IPS-18a (cell line): ENCODE measurements around the gene MRPS10.

Source experiments
- H3K27ac ChIP-seq: one replicate; pipeline ENCODE4 v1.5.1; 2013; ENCODE audit warnings: low read length
- H3K27me3 ChIP-seq: one replicate; pipeline ENCODE4 v1.6.1; 2013; ENCODE audit warnings: mild to moderate bottlenecking, low read length; ENCODE audit not compliant: control insufficient read depth, insufficient read depth
- H3K36me3 ChIP-seq: one replicate; pipeline ENCODE4 v1.6.1; 2013; ENCODE audit warnings: low read depth, low read length; ENCODE audit not compliant: control insufficient read depth
- H3K4me1 ChIP-seq: one replicate; pipeline ENCODE4 v1.6.1; 2013; ENCODE audit warnings: low read depth, low read length; ENCODE audit not compliant: control insufficient read depth
- H3K4me3 ChIP-seq: one replicate; pipeline ENCODE4 v1.5.1; 2013; ENCODE audit warnings: low read length
- H3K9ac ChIP-seq: one replicate; pipeline ENCODE4 v1.6.1; 2013; ENCODE audit warnings: mild to moderate bottlenecking, low read length, moderate library complexity
- H3K9me3 ChIP-seq: one replicate; pipeline ENCODE4 v1.6.1; 2013; ENCODE audit warnings: low read depth, low read length; ENCODE audit not compliant: control insufficient read depth

Gene MRPS10

DNA sequence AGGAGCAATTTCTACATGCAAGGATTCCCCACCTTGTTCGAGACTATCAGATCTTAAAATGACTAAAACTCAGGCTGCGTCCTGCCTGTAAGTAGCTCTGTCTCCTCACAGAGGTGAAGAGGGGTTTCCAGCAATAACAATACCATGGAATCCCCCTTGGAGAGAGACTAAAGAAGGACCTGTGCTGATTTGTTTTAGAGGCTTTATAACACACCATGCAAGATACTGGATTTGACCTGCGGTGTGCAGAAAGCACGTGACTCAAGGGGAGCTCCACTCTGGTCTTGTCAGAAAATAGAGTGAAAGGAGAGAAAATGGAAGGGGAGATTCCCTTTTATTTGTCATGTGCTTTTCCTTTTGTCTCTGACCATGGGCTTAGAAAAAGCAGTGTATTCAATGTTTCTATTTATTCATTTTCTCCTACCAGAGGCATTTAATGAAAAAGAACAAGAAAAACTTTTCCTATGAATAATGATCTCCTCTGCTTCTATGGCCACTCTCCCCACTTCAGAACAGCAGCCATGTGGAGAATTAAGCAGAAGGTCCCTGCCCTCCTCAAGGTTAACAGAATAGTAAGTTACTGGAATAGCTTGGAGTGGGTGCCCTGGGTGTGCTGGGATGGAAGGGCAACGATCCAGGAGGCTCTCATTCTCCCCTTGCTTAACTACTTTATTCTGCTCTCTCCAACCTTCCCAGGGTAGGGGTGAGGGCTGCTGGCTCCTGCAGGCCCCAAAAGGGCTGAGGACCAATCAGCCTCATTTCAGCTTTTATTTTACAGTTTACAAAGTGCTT lies 19.2 kb upstream of the MRPS10 start:
- Histone ChIP-seq H3K4me3 (no peak overlapping the region), H3K27me3 (no peaks in the 10 kb centered on the region), H3K36me3 (peaks cover 14% of the 10 kb centered on the region), H3K9ac (no peak overlapping the region), H3K27ac (no peak overlapping the region), H3K4me1 (no peaks in the 10 kb centered on the region), H3K9me3 (no peaks in the 10 kb centered on the region)

DNA sequence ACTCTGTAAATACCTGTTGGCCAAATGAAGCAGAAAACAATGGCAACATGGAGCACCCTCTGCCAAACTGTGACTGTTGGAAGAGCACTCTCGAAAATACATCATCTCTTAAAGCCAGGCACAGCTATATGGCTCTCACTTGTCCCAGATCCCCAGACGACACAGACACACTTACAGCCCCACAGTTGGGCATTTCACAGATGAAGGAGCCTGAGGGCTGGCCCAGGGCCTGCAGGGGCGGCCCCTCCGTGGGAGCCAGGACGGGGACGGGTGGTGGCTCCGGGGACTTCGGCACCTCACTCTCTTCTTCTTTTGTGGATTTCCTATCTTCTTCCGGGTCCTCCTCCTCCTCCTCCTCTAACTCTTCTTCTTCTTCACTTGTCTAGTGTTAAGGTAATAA lies 18.4 kb upstream of the MRPS10 start:
- H3K27ac ChIP-seq, result no peak overlapping the region
- H3K4me3 ChIP-seq, result no peak overlapping the region
- no peak overlapping the region for H3K9ac ChIP-seq
- no peaks in the 10 kb centered on the region for H3K9me3 ChIP-seq
- H3K4me1 ChIP-seq, result no peaks in the 10 kb centered on the region
- H3K36me3 ChIP-seq, result peaks cover 19% of the 10 kb centered on the region
- no peaks in the 10 kb centered on the region for H3K27me3 ChIP-seq

DNA sequence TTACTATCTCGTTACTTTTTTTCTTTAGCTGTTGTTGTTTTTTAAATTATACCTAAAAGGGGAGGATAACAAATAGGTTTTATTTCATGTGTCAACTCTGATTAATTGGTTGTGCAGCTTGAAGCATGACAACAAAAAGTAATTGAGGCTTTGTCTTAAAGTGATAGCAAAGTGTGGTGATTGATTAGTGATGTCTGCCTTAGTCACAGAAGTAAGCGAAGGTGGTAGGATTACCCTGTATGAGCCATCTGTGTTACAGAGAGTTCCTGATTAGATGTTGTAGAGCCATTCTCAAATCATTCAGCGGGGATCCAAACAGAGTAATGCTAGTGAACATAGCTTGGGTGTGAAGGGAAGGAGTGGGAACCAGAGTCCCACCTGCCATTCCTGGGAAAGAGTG lies 14.4 kb upstream of the MRPS10 start:
- Histone ChIP-seq H3K4me1 (no peaks in the 10 kb centered on the region), H3K27ac (no peak overlapping the region), H3K4me3 (no peak overlapping the region), H3K36me3 (peaks cover 27% of the 10 kb centered on the region), H3K9ac (no peak overlapping the region), H3K27me3 (no peaks in the 10 kb centered on the region), H3K9me3 (no peaks in the 10 kb centered on the region)

DNA sequence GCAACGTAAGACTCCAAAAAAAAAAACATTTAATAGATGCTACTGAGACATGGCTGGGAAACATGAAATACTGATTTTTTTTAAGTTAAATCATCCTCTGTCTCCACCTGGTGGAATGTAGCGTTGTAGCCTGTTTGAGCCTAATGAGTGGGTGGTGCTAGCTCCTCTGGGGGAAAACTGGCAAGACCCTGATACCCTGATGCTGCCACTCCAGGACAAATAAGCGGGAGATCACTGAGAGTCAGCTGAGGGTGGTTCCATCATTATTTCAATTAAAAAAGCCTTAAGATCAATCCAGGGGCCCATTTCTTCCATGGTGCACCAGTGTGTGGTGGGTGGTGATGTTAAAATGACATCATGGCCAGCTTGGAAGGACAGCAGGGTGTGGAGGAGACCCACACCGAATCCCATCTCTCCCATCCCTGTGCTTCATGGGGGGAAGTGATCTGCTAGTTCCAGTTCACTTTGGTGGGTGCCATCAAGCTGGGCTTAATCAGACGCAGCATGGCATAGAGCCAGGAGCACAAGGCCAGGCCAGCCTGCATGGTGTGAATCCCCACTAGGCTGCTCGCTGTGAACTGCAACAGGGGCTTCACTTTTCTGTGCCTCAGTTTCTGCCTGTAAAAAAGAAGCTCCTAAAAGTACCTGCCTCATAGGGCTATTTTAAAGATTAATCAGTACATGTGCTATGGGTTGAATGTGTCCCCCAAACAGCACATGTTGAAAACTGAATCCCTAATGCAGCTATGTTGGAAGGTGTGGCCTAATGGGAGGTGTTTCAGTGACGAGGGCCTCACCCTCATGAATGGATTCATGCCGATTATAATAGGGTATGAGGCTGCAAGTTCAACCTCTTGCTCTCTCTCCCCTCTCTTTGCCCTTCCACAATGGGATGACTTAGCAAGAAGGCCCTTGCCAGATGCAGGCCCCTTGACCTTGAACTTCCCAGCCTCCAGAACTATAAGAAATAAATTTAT lies 13.0 kb upstream of the MRPS10 start:
- H3K4me1 ChIP-seq, result no peaks in the 10 kb centered on the region
- no peak overlapping the region for H3K27ac ChIP-seq
- H3K4me3 ChIP-seq, result no peak overlapping the region
- H3K36me3 ChIP-seq, result peaks cover 24% of the 10 kb centered on the region
- no peaks in the 10 kb centered on the region for H3K27me3 ChIP-seq
- no peaks in the 10 kb centered on the region for H3K9me3 ChIP-seq
- no peak overlapping the region for H3K9ac ChIP-seq

DNA sequence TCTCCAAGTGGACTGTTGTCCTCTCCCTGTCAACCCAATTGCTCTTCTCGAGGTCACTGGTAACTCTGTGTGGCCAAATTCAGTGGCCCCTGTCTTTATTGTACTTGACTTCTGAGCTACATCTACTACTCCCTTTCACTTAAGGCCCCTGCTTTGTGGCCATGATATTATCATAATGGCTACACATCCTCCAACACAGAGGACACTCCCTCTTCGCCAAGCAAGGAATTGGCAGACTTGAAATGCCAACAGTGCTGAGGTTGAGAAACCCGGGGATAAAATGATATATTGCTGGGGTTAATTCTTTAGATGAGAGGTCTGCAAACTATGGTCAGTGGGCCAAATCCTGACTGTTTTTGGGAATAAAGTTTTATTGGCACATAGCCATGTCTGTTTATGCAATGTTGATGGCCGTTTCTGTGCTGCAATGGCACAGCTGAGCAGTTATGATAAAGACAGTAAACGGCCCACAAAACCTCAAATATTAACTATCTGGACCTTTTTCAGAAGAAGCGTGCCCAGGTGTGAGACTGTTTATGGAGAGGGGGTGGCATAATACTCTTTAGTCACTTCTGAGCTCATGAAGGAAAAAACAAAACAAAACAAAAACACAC lies 12.0 kb upstream of the MRPS10 start:
- Histone ChIP-seq H3K9ac (no peak overlapping the region), H3K36me3 (peaks cover 20% of the 10 kb centered on the region), H3K27ac (no peak overlapping the region), H3K9me3 (no peaks in the 10 kb centered on the region), H3K4me1 (no peaks in the 10 kb centered on the region), H3K4me3 (no peak overlapping the region), H3K27me3 (no peaks in the 10 kb centered on the region)

DNA sequence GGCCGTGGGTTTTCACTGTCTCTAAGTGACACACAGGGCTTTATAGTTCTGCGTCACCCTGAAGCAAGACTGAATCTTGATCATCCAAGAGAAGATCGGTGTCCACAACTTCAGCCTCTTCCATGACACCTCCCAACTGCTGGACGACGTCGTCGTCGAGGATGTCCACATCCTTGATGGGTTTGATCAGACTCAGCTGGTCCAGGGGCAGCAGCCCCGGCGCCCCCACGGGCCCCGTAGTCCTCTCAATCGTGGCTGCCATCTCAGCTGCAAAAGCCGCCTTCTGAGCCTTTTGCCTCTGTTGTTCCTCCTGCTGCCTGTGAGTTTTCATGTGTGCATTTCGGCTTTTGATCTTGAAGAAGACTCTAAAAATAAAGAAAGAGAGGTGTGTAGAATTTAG lies 10.6 kb upstream of the MRPS10 start:
- Histone ChIP-seq H3K27me3 (no peaks in the 10 kb centered on the region), H3K4me1 (no peaks in the 10 kb centered on the region), H3K4me3 (no peak overlapping the region), H3K9me3 (no peaks in the 10 kb centered on the region), H3K36me3 (peaks cover 20% of the 10 kb centered on the region), H3K9ac (no peak overlapping the region), H3K27ac (no peak overlapping the region)

DNA sequence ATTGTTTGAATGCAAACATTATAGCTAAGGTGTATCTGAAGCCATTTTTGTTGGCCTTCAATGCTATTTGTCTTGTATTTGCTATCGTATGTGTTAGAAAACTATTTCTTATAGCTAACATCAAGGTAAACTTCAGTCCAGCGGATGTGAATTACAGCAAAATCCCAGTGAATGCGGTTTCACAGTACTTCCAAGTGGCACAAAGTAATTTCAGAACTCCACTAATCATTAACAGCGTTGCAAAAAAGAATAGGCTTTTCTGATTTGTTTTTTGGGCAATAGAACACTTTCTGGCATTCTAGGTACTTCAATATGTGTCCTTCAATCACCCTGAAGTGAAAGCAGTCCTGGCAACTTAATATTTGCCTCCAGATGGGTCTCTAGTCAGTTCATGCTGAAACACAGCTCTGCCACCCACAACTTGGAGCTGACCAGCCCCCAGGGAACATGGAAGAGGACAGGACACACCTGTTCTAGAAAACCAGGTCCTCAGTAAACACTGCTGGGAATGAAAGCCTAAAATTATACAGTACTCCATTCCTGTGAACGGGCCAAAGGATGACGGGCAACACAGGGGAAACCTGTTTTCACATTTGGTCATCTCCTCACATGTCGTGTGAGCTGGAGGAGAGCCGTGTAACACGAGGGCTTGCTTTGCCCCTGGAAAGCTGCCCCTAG lies 9.7 kb upstream of the MRPS10 start:
- Histone ChIP-seq H3K9me3 (no peaks in the 10 kb centered on the region), H3K9ac (no peak overlapping the region), H3K36me3 (peaks cover 20% of the 10 kb centered on the region), H3K27ac (no peak overlapping the region), H3K4me1 (no peaks in the 10 kb centered on the region), H3K27me3 (no peaks in the 10 kb centered on the region), H3K4me3 (no peak overlapping the region)

DNA sequence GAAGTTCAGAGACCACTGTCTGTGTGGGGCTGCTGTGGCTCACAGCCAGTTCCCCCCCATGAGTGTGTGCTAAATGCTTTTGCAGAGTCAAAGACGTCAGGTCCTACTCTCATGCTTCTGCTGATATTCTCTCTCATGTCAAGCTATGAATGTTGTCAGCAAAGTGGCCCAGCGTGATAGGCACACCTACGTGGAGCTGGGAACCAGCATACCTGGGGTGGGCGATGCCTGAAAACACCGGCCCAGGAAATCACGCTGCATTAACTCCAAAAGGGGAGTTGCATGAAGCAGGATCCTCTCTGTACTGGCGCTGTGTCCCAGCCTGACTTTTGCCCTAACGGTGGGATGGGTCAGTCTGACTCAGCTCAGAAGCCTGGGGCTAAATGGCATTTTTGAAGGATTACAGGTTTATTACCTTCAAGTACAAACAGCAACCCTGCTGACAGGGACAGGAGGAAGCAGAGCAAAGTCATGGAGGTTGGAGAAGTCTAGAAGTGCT lies 9.0 kb upstream of the MRPS10 start:
- no peaks in the 10 kb centered on the region for H3K9me3 ChIP-seq
- no peak overlapping the region for H3K4me3 ChIP-seq
- H3K4me1 ChIP-seq, result no peaks in the 10 kb centered on the region
- peaks cover 20% of the 10 kb centered on the region for H3K36me3 ChIP-seq
- H3K27ac ChIP-seq, result no peak overlapping the region
- H3K27me3 ChIP-seq, result no peaks in the 10 kb centered on the region
- no peak overlapping the region for H3K9ac ChIP-seq

DNA sequence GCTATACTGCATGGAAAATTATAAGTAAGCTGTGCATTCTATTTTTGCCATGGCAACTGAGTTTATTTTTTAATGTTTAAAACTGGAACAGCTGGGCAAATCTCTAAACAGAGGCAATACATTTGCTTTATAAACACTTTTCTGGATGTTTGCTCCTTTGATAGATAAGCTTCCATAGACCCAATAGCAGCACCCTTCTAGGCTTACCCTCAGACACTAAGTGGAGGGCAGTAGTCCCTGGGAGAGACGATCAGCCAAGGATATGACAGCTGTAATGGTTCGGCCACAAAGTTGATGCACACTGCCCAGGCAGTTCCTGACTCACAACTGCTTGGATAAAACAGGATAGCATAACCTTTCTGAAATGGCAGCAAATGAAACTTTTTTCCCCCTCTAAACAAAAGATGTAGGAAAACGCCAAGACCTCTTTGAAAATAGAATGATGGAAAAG lies 8.5 kb upstream of the MRPS10 start:
- H3K4me1 ChIP-seq, result no peaks in the 10 kb centered on the region
- no peaks in the 10 kb centered on the region for H3K27me3 ChIP-seq
- no peak overlapping the region for H3K4me3 ChIP-seq
- H3K9me3 ChIP-seq, result no peaks in the 10 kb centered on the region
- H3K27ac ChIP-seq, result no peak overlapping the region
- peaks cover 16% of the 10 kb centered on the region for H3K36me3 ChIP-seq
- no peak overlapping the region for H3K9ac ChIP-seq

DNA sequence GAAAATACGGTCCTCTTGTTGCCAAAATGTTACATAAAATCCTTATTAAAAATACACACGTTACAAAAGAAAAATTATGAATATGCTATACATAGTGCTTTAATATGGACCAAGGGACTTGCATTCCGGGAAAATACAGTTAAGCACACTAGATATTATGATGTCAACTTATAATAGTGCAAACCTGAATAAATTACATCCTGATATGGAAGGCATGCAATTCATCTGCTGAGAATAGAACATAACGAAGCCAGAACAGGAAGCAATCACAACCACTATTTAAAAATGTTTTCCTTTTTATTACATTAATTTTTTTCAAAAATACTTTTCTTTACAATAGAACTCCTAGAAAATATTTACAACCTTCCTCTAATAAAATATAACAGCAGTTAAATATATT lies 7.8 kb upstream of the MRPS10 start:
- Histone ChIP-seq H3K4me3 (no peak overlapping the region), H3K27me3 (no peaks in the 10 kb centered on the region), H3K4me1 (no peaks in the 10 kb centered on the region), H3K27ac (no peak overlapping the region), H3K36me3 (peaks cover 16% of the 10 kb centered on the region), H3K9ac (no peak overlapping the region), H3K9me3 (no peaks in the 10 kb centered on the region)

DNA sequence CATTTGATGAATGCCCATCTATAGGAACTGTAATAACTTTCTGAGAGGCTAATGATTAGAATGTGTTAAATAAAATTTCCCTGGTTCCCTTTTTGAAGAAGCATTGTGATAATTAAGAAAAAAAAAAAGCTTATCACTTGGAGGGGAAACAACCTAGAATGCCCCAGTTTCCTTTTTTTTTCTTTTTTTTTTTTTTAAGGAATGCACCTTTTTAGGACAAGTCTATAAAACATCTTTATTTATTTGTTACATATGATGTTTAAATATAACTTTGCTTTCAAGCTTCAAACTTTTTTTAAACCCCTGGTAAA lies 7.3 kb upstream of the MRPS10 start:
- Histone ChIP-seq H3K9me3 (no peaks in the 10 kb centered on the region), H3K27me3 (no peaks in the 10 kb centered on the region), H3K9ac (no peak overlapping the region), H3K4me1 (no peaks in the 10 kb centered on the region), H3K36me3 (peaks cover 16% of the 10 kb centered on the region), H3K4me3 (no peak overlapping the region), H3K27ac (no peak overlapping the region)
